Measurements from ENCODE around the gene HLCS.

GRCh38 chr21:36783612-36784374 is 182.7 kb downstream of the HLCS start:
- TF ChIP-seq ZNF274 (IDR thresholded peaks at IDR 0.05; ENCODE audit: low read depth, low read length) (no peak), YY1 (IDR thresholded peaks at IDR 0.05; ENCODE audit: insufficient read depth, insufficient read length) (no peak)

All from NT2/D1 (cell line).